GM12864 (cell line): ENCODE measurements around the gene HTR3A.

ENCODE experiments used
- DNase-seq: peaks from one replicate; pipeline ENCODE4 v3.0.0-alpha.2; 2011; ENCODE audit warnings: low read depth
- H3K4me3 ChIP-seq: 2 replicates; pipeline ENCODE4 v1.5.1; 2011; ENCODE audit warnings: mild to moderate bottlenecking, low read depth, low read length, control low read depth
- CTCF ChIP-seq: IDR thresholded peaks from 2 replicates; pipeline ENCODE4 v1.5.1; 2011; ENCODE audit warnings: low read depth, mild to moderate bottlenecking, moderate library complexity, low read length, control low read depth, inconsistent platforms; ENCODE audit errors: missing control alignments

The HTR3A gene

GRCh38 chr11:114015117-114015516, 40.2 kb downstream of the HTR3A start:
- no peak for TF ChIP-seq CTCF
- no peak for DNase-seq
- H3K4me3 ChIP-seq = no peak overlapping the region

DNA sequence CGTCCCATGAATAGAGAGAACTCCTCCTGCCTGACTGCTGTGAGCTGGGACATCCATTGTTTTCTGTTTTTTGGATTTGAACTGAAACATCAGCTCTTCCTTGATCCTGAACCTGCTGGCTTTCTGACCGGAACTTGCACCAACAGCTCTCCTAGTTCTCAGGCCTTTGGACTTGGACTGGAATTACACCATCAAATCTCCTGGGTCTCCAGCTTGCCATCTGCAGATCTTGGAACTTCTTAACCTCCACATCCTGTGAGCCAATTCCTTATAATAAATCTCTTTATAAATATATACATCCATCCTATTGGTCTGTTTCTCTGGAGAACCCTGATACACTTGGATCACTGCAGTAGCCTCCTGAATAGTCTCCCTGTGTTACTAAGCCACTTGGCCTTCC, 42.1 kb downstream of the HTR3A start:
- TF ChIP-seq CTCF = no peak
- H3K4me3 ChIP-seq = no peak overlapping the region

DNA sequence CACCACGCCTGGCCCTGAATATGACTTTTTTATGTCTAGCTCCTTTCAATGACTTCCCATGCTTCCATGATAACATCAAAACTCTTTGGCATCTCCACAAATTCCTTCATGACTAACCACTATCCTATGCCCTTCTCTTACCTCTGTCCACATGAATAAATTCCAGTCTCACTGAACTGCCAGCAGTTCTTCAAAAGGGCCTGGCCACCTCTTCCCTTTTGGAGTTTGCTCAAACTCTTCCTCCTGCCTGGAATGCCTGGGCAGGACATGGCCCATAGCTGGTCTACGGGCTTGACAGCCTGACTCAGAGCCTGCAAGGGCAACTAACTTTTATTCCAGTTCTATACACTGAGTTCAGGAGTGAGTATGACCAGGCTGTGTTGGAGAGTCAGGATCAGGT, 42.8 kb downstream of the HTR3A start:
- no peak for DNase-seq
- no peak for TF ChIP-seq CTCF
- no peak overlapping the region for H3K4me3 ChIP-seq

More for the DNA sequence above, 42.1 kb downstream of the HTR3A start:
- DNase-seq = no peak

- DNase-seq = no peak
- TF ChIP-seq CTCF = no peak
- H3K4me3 ChIP-seq = no peak overlapping the region
Measured at GRCh38 chr11:114019046-114019445, 44.1 kb downstream of the HTR3A start.

DNA sequence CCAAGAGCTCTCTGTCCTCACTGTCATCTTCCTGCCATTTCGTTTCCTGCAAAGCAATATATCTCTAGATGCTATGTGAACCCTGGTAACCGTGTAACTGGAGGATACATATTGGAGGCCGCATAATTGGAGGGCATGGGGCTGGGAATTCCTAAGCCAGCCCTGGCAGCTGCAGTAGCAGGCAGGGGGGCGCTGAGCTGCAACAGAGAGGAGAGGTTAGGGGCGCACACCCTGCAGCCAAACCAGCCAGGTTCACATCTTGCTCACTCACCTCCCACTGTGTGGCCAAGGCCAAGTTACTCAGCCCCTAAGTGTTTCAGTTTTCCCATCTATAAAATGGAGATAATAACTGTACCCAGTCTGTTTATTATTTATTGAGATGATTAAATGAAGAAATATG, 44.7 kb downstream of the HTR3A start:
- DNase-seq = no peak
- no peak for TF ChIP-seq CTCF
- H3K4me3 ChIP-seq = no peak overlapping the region

DNA sequence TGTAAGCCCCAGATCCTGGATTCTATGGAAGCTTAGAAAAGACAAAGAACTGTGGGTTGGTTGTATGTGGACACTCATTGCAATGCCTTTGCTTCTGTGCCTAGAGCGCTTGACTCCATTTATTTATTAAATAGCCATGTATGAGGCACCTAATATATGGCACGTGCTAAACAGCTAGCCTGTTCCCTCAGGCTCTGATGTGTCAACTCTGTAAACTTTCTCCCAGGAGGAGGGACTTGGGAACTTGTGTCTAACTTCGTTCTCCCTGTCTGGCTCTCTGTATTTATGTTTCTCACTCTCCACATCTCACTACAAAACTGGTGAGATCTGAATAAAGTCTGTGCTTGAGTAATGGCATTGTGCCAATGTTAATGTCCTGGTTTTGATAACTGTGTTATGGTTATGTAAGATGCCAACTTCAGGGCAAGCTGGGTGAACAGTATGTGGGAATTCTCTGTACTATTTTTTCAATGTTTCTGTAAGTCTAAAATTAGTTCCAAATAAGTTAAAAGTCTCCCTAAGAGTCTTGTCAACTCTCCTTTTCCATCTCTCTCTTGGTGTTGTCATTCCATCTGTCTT, 50.5 kb downstream of the HTR3A start:
- no peak for TF ChIP-seq CTCF
- H3K4me3 ChIP-seq = no peak overlapping the region
- no peak for DNase-seq

DNA sequence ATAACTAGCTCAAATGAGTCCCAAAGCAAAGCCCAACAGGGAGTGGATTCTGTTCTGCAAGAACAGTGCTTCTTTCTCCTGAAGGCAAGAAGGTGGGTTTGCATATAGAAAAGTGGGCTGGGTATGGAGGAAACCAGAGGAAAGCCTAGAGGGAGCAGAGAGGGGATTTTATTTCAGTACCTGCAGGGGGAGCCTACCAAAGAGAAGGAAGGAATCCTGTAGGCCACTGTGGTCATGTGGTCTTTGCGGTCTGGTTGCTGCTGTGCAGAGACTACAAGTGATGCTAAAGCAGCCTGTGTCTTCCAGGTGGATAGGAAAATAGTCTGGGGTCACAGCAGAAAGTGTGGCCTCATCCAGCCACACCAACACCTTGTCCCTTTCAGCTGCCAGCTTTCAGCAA, 51.4 kb downstream of the HTR3A start:
- DNase-seq = no peak
- H3K4me3 ChIP-seq = no peak overlapping the region
- TF ChIP-seq CTCF = peak; percentile 14
